GM21526 (cell line): Measurements from ENCODE around the gene LGMN.
"Not testable (repeated sequence)": the region's sequence is repeated elsewhere in the genome, so short reads cannot be mapped to it uniquely, and the experiment has no call there.

Experiments used
- ATAC-seq: cut with Tn5 transposase; IDR thresholded peaks from one replicate; pipeline ENCODE4 v1.9.1; 2021; ENCODE audit warnings: moderate library complexity; ENCODE audit not compliant: unreplicated experiment, low FRiP score

The LGMN gene

GRCh38 chr14:92763666-92764631 lies 15.5 kb upstream of the LGMN start:
- ATAC-seq = not testable (repeated sequence)

GRCh38 chr14:92760524-92760805 lies 12.0 kb upstream of the LGMN start:
- ATAC-seq = no peak

GRCh38 chr14:92759679-92760523 lies 11.5 kb upstream of the LGMN start:
- no peak for ATAC-seq

GRCh38 chr14:92759300-92759678 lies 10.9 kb upstream of the LGMN start:
- no peak for ATAC-seq

- no peak for ATAC-seq
Observed at GRCh38 chr14:92756446-92756845, 8.0 kb upstream of the LGMN start.

- ATAC-seq = no peak
Observed at GRCh38 chr14:92755495-92755894, 7.1 kb upstream of the LGMN start.

- ATAC-seq = no peak
Observed at GRCh38 chr14:92754966-92755365, 6.5 kb upstream of the LGMN start.

GRCh38 chr14:92753250-92753649 lies 4.8 kb upstream of the LGMN start:
- no peak for ATAC-seq

- ATAC-seq = no peak
Observed at GRCh38 chr14:92751819-92752218, 3.4 kb upstream of the LGMN start.

- ATAC-seq = no peak
Observed at GRCh38 chr14:92750994-92751400, 2.6 kb upstream of the LGMN start.

- not testable (repeated sequence) for ATAC-seq
Observed at GRCh38 chr14:92750222-92750728, 1.8 kb upstream of the LGMN start.

GRCh38 chr14:92747701-92748258 lies 647 bp downstream of the LGMN start:
- no peak for ATAC-seq

- no peak for ATAC-seq
Observed at GRCh38 chr14:92744198-92744597, 4.2 kb downstream of the LGMN start.

GRCh38 chr14:92740440-92740839 lies 8.0 kb downstream of the LGMN start:
- ATAC-seq = no peak

GRCh38 chr14:92737619-92738188 lies 10.7 kb downstream of the LGMN start:
- no peak for ATAC-seq

- no peak for ATAC-seq
Observed at GRCh38 chr14:92737206-92737605, 11.2 kb downstream of the LGMN start.

GRCh38 chr14:92735344-92735743 lies 13.1 kb downstream of the LGMN start:
- ATAC-seq = no peak

GRCh38 chr14:92734618-92735017 lies 13.8 kb downstream of the LGMN start:
- no peak for ATAC-seq

GRCh38 chr14:92733007-92733406 lies 15.4 kb downstream of the LGMN start:
- no peak for ATAC-seq

GRCh38 chr14:92731622-92732115 lies 16.8 kb downstream of the LGMN start:
- ATAC-seq = no peak
